IMR-90 (cell line): Measurements from ENCODE around the gene GNG8. TPM values are rescaled to one million over a fixed set of nuclear protein-coding genes. Genes with fewer than 3 reads are reported as not detected.

Experiments
- ATAC-seq: fragments of 200-7000 bp; cut with Tn5 transposase; 2 replicates; pipeline ENCODE4 v1.9.1; 2020; ENCODE audit warnings: low read depth, mild to moderate bottlenecking, moderate library complexity
- BruUV-seq: library from RNA; stranded (reverse); fragments of 400-500 nt; replicated peaks from 2 replicates; lab custom pipeline; 2021; lab: Mats Ljungman, UMichigan
- CTCF ChIA-PET: fragments of 300-600 bp; formaldehyde crosslinking; extraction: SDS; loops from one replicate; lab custom pipeline; 2021; ENCODE audit warnings: antibody characterized with exemption; lab: Yijun Ruan, JAX
- POLR2A ChIA-PET: fragments of 300-600 bp; sonication (Branson Sonifier 250); formaldehyde crosslinking; loops from one replicate; lab custom pipeline; 2022; ENCODE audit warnings: antibody characterized with exemption; ENCODE audit not compliant: unreplicated experiment; lab: Charles Lee
- DNase-seq: peaks from one replicate; pipeline ENCODE4 v3.0.0; 2013
- H2AFZ ChIP-seq: replicated peaks from 2 replicates; pipeline ENCODE3; 2013; ENCODE audit warnings: low read length, mild to moderate bottlenecking; ENCODE audit not compliant: poor library complexity
- H2AK5ac ChIP-seq: 2 replicates; pipeline ENCODE4 v1.6.1; 2013; ENCODE audit warnings: low read depth, low read length, inconsistent platforms
- H2AK9ac ChIP-seq: replicated peaks from 2 replicates; pipeline ENCODE3; 2013; ENCODE audit warnings: mild to moderate bottlenecking, low read depth, low read length, moderate library complexity; ENCODE audit not compliant: poor library complexity
- H2BK120ac ChIP-seq: 2 replicates; pipeline ENCODE4 v1.6.1; 2013; ENCODE audit warnings: low read depth, low read length, inconsistent platforms
- H2BK15ac ChIP-seq: 3 replicates; pipeline ENCODE4 v1.6.1; 2013; ENCODE audit warnings: low read depth, low read length, inconsistent platforms
- H2BK20ac ChIP-seq: 2 replicates; pipeline ENCODE4 v1.6.1; 2013; ENCODE audit warnings: low read depth, mild to moderate bottlenecking, inconsistent platforms, low read length, moderate library complexity
- H2BK5ac ChIP-seq: 2 replicates; pipeline ENCODE4 v1.6.1; 2013; ENCODE audit warnings: mild to moderate bottlenecking, low read depth, low read length, inconsistent platforms; ENCODE audit not compliant: poor library complexity, severe bottlenecking
- H3K14ac ChIP-seq: replicated peaks from 2 replicates; pipeline ENCODE4 v1.6.1; 2013; ENCODE audit warnings: low read depth, low read length, inconsistent platforms
- H3K18ac ChIP-seq: 2 replicates; pipeline ENCODE4 v1.6.1; 2013; ENCODE audit warnings: low read depth, low read length, control low read depth
- H3K23ac ChIP-seq: 2 replicates; pipeline ENCODE4 v1.6.1; 2013; ENCODE audit warnings: low read depth, low read length, inconsistent platforms
- H3K27ac ChIP-seq: 2 replicates; pipeline ENCODE4 v1.5.1; 2013; ENCODE audit warnings: mild to moderate bottlenecking, control low read depth, low read length; ENCODE audit not compliant: insufficient read depth
- H3K27me3 ChIP-seq: 2 replicates; pipeline ENCODE4 v1.6.1; 2013; ENCODE audit warnings: low read length; ENCODE audit not compliant: control insufficient read depth, insufficient read depth
- H3K36me3 ChIP-seq: 2 replicates; pipeline ENCODE4 v1.6.1; 2013; ENCODE audit warnings: low read length, mixed read lengths; ENCODE audit not compliant: control insufficient read depth, insufficient read depth
- H3K4ac ChIP-seq: 2 replicates; pipeline ENCODE4 v1.6.1; 2013; ENCODE audit warnings: low read depth, low read length, inconsistent platforms
- H3K4me1 ChIP-seq: 2 replicates; pipeline ENCODE4 v1.6.1; 2013; ENCODE audit warnings: low read length, mixed read lengths; ENCODE audit not compliant: control insufficient read depth, insufficient read depth
- H3K4me2 ChIP-seq: 2 replicates; pipeline ENCODE4 v1.6.1; 2013; ENCODE audit warnings: low read depth, mild to moderate bottlenecking, control low read depth, low read length, moderate library complexity
- H3K4me3 ChIP-seq: 2 replicates; pipeline ENCODE4 v1.5.1; 2013; ENCODE audit warnings: low read depth, mild to moderate bottlenecking, control low read depth, low read length, moderate library complexity; ENCODE audit not compliant: insufficient read depth
- H3K56ac ChIP-seq: 2 replicates; pipeline ENCODE4 v1.6.1; 2013; ENCODE audit warnings: low read length, inconsistent platforms; ENCODE audit not compliant: insufficient read depth; ENCODE audit errors: extremely low read depth
- H3K79me1 ChIP-seq, 2 experiments: 2 replicates each; pipeline ENCODE4 v1.6.1; 2013; ENCODE audit warnings: low read length in 2 of 2, inconsistent platforms in 1 of 2, low read depth in 1 of 2
- H3K9ac ChIP-seq: 2 replicates; pipeline ENCODE4 v1.6.1; 2013; ENCODE audit warnings: low read depth, low read length, control low read depth
- H3K9me1 ChIP-seq: 2 replicates; pipeline ENCODE4 v1.6.1; 2013; ENCODE audit warnings: low read length, inconsistent platforms; ENCODE audit not compliant: insufficient read depth
- H3K9me3 ChIP-seq: 2 replicates; pipeline ENCODE4 v1.6.1; 2013; ENCODE audit warnings: low read length; ENCODE audit not compliant: control insufficient read depth, insufficient read depth
- H4K20me1 ChIP-seq: 2 replicates; pipeline ENCODE4 v1.6.1; 2013; ENCODE audit warnings: low read length, inconsistent platforms; ENCODE audit not compliant: insufficient read depth
- H4K5ac ChIP-seq: 2 replicates; pipeline ENCODE4 v1.6.1; 2013; ENCODE audit warnings: mild to moderate bottlenecking, low read depth, low read length, control low read depth
- H4K8ac ChIP-seq, 2 experiments: 2 replicates each; pipeline ENCODE4 v1.6.1; 2013; ENCODE audit warnings: low read depth in 2 of 2, low read length in 2 of 2, control low read depth in 1 of 2, inconsistent platforms in 1 of 2
- H4K91ac ChIP-seq: 2 replicates; pipeline ENCODE4 v1.6.1; 2013; ENCODE audit warnings: low read depth, low read length, inconsistent platforms; ENCODE audit not compliant: insufficient read depth
- BHLHE40 ChIP-seq: fragments of 150-350 bp; IDR thresholded peaks from 2 replicates; pipeline ENCODE4 v1.6.1; 2016; ENCODE audit warnings: mild to moderate bottlenecking, low read depth, low read length
- CEBPB ChIP-seq: IDR thresholded peaks from 2 replicates; pipeline ENCODE4 v1.6.1; 2012; ENCODE audit warnings: low read depth, low read length, improper control_type of control experiment
- CHD1 ChIP-seq: IDR thresholded peaks from 2 replicates; pipeline ENCODE4 v1.6.1; 2012; ENCODE audit warnings: low read depth, low read length, improper control_type of control experiment
- FOS ChIP-seq: fragments of 150-350 bp; IDR thresholded peaks from 2 replicates; pipeline ENCODE4 v1.6.1; 2016; ENCODE audit warnings: low read depth, low read length
- MAFK ChIP-seq: IDR thresholded peaks from 2 replicates; pipeline ENCODE4 v1.6.1; 2012; ENCODE audit warnings: low read depth, low read length, improper control_type of control experiment
- MAZ ChIP-seq: IDR thresholded peaks from 2 replicates; pipeline ENCODE4 v1.6.1; 2012; ENCODE audit warnings: low read depth, mild to moderate bottlenecking, low read length, improper control_type of control experiment, moderate library complexity, borderline replicate concordance
- MXI1 ChIP-seq: IDR thresholded peaks from 2 replicates; pipeline ENCODE4 v1.6.1; 2012; ENCODE audit warnings: low read depth, mild to moderate bottlenecking, low read length, moderate library complexity, borderline replicate concordance
- NFE2L2 ChIP-seq: fragments of 150-350 bp; IDR thresholded peaks from 2 replicates; pipeline ENCODE4 v1.6.1; 2016; ENCODE audit warnings: low read depth, mild to moderate bottlenecking, low read length
- POLR2A ChIP-seq: IDR thresholded peaks from 2 replicates; pipeline ENCODE4 v1.6.1; 2012; ENCODE audit warnings: mild to moderate bottlenecking, low read depth, low read length
- RAD21 ChIP-seq: IDR thresholded peaks from 2 replicates; pipeline ENCODE4 v1.6.1; 2012; ENCODE audit warnings: low read length, improper control_type of control experiment
- RCOR1 ChIP-seq: IDR thresholded peaks from 2 replicates; pipeline ENCODE4 v1.6.1; 2012; ENCODE audit warnings: mild to moderate bottlenecking, low read length, improper control_type of control experiment; ENCODE audit not compliant: insufficient replicate concordance
- RFX5 ChIP-seq: IDR thresholded peaks from 2 replicates; pipeline ENCODE4 v1.8.0; 2012; ENCODE audit warnings: low read depth, mild to moderate bottlenecking, low read length, moderate library complexity
- SMC3 ChIP-seq: fragments of 150-350 bp; IDR thresholded peaks from 2 replicates; pipeline ENCODE4 v1.6.1; 2016; ENCODE audit warnings: low read depth, mild to moderate bottlenecking, antibody characterized with exemption, low read length, moderate library complexity
- WGBS, 2 experiments: methylation state at CpG; one replicate each; pipeline versions ENCODE4 v1.1.5 to v1.1.7; 2013; ENCODE audit warnings: missing lambda C conversion rate in 2 of 2; ENCODE audit not compliant: insufficient read length in 1 of 2; ENCODE audit errors: extremely low coverage in 2 of 2; 5-methylcytosine and 5-hydroxymethylcytosine counted together
- dilution Hi-C: fragments of 300-500 bp; cut with HindIII; formaldehyde crosslinking; loops from one replicate; pipeline ENCODE4 v1.14.3; 2018; ENCODE audit warnings: low sequenced_read_pairs; ENCODE audit not compliant: unreplicated experiment
- in situ Hi-C: fragments of 300-500 bp; cut with MboI; formaldehyde crosslinking; loops from 3 replicates; pipeline ENCODE4 v1.14.3; 2019; ENCODE audit warnings: low sequenced_read_pairs, inconsistent platforms, mixed read lengths
- intact Hi-C: fragments of 100-400 bp; cut with micrococcal nuclease; formaldehyde crosslinking; loops from 2 replicates; pipeline ENCODE4 v1.10.0; 2022
- polyA plus RNA-seq, 3 experiments: library from polyadenylated mRNA; depleted of rRNA; stranded (reverse); fragments of >200 nt; gene quantifications; 2 replicates each; pipeline ENCODE4 v1.2.3, GENCODE V29; 2012; ENCODE audit warnings: low replicate concordance in 1 of 3
- total RNA-seq: library from RNA; depleted of rRNA; stranded (reverse); fragments of >200 nt; gene quantifications from 2 replicates; pipeline ENCODE4 v1.2.3, GENCODE V29; 2012
- TF ChIP-seq, protein P1 (sequence below): fragments of 150-350 bp; IDR thresholded peaks from 2 replicates; pipeline ENCODE4 v1.6.1; 2016; ENCODE audit warnings: low read depth, mild to moderate bottlenecking, low read length, moderate library complexity, borderline replicate concordance
- TF ChIP-seq, protein P2 (sequence below): fragments of 150-350 bp; IDR thresholded peaks from 2 replicates; pipeline ENCODE4 v1.6.1; 2017; ENCODE audit warnings: mild to moderate bottlenecking, antibody characterized with exemption, low read length, low read depth
- TF ChIP-seq, protein P3 (sequence below): conservative IDR thresholded peaks from 2 replicates; pipeline ENCODE4 v1.5.1; 2012; ENCODE audit warnings: mild to moderate bottlenecking, low read depth, low read length, improper control_type of control experiment

Gene GNG8
- total and polyA plus RNA-seq, 2 of the 4 experiments (the other 2 are of a cell fraction), result not detected

DNA sequence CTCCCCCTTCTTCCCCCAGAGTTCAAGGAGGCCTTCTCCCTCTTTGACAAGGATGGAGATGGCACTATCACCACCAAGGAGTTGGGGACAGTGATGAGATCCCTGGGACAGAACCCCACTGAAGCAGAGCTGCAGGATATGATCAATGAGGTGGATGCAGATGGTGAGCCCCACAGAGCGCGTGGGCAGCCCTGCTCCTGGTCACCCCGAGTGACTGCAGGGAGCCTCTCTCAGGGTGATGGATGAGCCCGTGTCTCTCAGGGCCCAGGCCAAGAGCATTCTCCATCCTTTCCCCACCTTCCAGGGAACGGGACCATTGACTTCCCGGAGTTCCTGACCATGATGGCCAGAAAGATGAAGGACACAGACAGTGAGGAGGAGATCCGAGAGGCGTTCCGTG is 27.8 kb downstream of the GNG8 start:
- peaks cover 9% of the 10 kb centered on the region for H3K4me1 ChIP-seq
- H4K5ac ChIP-seq, result no peak overlapping the region
- no peak overlapping the region for H2AFZ ChIP-seq
- no peaks in the 10 kb centered on the region for H3K9me3 ChIP-seq
- H3K27ac ChIP-seq, result no peak overlapping the region
- dilution Hi-C loops (no loop called here), in situ Hi-C loops (no loop called here), intact Hi-C loops (no loop called here)
- no peak overlapping the region for H3K23ac ChIP-seq
- H3K9ac ChIP-seq, result no peak overlapping the region
- no peak overlapping the region for H3K4ac ChIP-seq
- H2BK5ac ChIP-seq, result no peak overlapping the region
- H2AK9ac ChIP-seq, result no peak overlapping the region
- no peak overlapping the region for H4K91ac ChIP-seq
- ChIA-PET CTCF (no interaction called here), POLR2A (no interaction called here)
- BruUV-seq, result no TSS peak
- H3K79me1 ChIP-seq, result peaks cover 3 to 61% of the 10 kb centered on the region in 2 experiments; a peak in 3 of 4 replicates
- no peak overlapping the region for H2BK20ac ChIP-seq
- H2BK120ac ChIP-seq, result no peak overlapping the region
- H3K56ac ChIP-seq, result no peak overlapping the region
- no peak overlapping the region for H3K18ac ChIP-seq
- no peak overlapping the region for H3K4me3 ChIP-seq
- DNase-seq, result no peak
- H4K20me1 ChIP-seq, result peaks cover 57% of the 10 kb centered on the region
- H2BK15ac ChIP-seq, result no peak overlapping the region
- TF ChIP-seq SMC3 (no peak), BHLHE40 (no peak), MAZ (no peak), CHD1 (no peak), FOS (no peak), MAFK (no peak), CEBPB (no peak), RAD21 (no peak), NFE2L2 (no peak), POLR2A (no peak), MXI1 (no peak), RCOR1 (no peak), RFX5 (no peak)
- TF ChIP-seq, protein P1, sequence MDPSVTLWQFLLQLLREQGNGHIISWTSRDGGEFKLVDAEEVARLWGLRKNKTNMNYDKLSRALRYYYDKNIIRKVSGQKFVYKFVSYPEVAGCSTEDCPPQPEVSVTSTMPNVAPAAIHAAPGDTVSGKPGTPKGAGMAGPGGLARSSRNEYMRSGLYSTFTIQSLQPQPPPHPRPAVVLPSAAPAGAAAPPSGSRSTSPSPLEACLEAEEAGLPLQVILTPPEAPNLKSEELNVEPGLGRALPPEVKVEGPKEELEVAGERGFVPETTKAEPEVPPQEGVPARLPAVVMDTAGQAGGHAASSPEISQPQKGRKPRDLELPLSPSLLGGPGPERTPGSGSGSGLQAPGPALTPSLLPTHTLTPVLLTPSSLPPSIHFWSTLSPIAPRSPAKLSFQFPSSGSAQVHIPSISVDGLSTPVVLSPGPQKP, result no peak
- TF ChIP-seq, protein P2, sequence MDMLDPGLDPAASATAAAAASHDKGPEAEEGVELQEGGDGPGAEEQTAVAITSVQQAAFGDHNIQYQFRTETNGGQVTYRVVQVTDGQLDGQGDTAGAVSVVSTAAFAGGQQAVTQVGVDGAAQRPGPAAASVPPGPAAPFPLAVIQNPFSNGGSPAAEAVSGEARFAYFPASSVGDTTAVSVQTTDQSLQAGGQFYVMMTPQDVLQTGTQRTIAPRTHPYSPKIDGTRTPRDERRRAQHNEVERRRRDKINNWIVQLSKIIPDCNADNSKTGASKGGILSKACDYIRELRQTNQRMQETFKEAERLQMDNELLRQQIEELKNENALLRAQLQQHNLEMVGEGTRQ, result no peak
- TF ChIP-seq, protein P3, sequence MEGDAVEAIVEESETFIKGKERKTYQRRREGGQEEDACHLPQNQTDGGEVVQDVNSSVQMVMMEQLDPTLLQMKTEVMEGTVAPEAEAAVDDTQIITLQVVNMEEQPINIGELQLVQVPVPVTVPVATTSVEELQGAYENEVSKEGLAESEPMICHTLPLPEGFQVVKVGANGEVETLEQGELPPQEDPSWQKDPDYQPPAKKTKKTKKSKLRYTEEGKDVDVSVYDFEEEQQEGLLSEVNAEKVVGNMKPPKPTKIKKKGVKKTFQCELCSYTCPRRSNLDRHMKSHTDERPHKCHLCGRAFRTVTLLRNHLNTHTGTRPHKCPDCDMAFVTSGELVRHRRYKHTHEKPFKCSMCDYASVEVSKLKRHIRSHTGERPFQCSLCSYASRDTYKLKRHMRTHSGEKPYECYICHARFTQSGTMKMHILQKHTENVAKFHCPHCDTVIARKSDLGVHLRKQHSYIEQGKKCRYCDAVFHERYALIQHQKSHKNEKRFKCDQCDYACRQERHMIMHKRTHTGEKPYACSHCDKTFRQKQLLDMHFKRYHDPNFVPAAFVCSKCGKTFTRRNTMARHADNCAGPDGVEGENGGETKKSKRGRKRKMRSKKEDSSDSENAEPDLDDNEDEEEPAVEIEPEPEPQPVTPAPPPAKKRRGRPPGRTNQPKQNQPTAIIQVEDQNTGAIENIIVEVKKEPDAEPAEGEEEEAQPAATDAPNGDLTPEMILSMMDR, result no peak
- WGBS, 2 experiments, result 97% methylated on average over 5 of the region's 9 CpGs; no CpG with 5 or more reads in 1 of the 2 experiments
- H2AK5ac ChIP-seq, result no peak overlapping the region
- H3K27me3 ChIP-seq, result no peaks in the 10 kb centered on the region
- no peak overlapping the region for H3K14ac ChIP-seq
- peaks cover 55% of the 10 kb centered on the region for H3K36me3 ChIP-seq
- no peak overlapping the region for H3K4me2 ChIP-seq
- H3K9me1 ChIP-seq, result 0 out of 2 replicates have a peak, but pooled peaks cover 5% of the 10 kb centered on the region
- no peak overlapping the region for H4K8ac ChIP-seq
- ATAC-seq, result no peak
